AG10803 (cell line): ENCODE measurements around the gene GOLPH3L.

Source experiments
- DNase-seq: peaks from one replicate; pipeline ENCODE4 v3.0.0; 2010; ENCODE audit warnings: low read depth
- H3K4me3 ChIP-seq: 2 replicates; pipeline ENCODE4 v1.5.1; 2011; ENCODE audit warnings: mild to moderate bottlenecking, low read length, control low read depth
- TF ChIP-seq, protein P1 (sequence below): conservative IDR thresholded peaks from 2 replicates; pipeline ENCODE4 v1.5.1; 2011; ENCODE audit warnings: mild to moderate bottlenecking, low read length, control low read depth, inconsistent platforms

Gene GOLPH3L

DNA sequence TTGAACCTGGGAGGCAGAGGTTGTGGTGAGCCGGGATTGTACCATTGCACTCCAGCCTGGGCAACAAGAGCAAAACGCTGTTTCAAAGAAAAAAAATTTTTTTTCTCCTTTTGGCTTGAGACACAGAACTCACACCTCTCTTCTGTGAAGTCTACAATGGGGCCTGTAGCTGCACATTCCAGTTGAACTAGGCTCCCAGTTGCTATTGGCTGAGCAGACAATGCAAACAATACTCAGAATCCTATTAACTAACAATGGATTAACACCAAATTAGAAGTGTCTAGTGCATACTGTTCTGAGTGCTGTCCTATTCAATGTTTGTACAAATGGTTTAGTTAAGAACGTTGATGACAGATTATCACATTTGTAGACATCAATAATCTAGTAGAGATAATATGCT lies 100.0 kb downstream of the GOLPH3L start:
- no peak for DNase-seq
- H3K4me3 ChIP-seq, result no peak overlapping the region
- TF ChIP-seq, protein P1, sequence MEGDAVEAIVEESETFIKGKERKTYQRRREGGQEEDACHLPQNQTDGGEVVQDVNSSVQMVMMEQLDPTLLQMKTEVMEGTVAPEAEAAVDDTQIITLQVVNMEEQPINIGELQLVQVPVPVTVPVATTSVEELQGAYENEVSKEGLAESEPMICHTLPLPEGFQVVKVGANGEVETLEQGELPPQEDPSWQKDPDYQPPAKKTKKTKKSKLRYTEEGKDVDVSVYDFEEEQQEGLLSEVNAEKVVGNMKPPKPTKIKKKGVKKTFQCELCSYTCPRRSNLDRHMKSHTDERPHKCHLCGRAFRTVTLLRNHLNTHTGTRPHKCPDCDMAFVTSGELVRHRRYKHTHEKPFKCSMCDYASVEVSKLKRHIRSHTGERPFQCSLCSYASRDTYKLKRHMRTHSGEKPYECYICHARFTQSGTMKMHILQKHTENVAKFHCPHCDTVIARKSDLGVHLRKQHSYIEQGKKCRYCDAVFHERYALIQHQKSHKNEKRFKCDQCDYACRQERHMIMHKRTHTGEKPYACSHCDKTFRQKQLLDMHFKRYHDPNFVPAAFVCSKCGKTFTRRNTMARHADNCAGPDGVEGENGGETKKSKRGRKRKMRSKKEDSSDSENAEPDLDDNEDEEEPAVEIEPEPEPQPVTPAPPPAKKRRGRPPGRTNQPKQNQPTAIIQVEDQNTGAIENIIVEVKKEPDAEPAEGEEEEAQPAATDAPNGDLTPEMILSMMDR, result no peak
